ENCODE results near the gene INS.

Gene INS

DNA sequence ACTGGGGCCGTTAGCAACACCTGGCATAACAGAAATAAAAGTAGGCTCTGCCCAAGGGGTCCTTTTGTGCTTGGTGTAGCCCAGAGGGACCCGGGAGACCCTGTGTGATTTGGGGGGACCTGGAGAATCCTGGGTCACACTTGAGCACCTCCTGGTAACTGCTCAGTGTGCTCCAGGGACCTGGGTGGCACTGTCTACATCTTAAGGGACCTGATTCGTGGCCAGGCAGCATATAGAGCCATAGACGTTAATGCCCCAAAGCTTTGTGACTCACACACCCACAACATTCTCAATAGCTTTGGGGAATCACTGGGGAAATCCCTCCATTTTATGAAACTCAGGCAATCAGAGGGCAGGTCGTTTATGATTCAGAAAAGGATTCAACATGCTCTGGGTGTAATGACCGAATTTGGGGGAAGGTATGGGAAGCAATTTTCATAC lies 18.2 kb downstream of the INS start:
- no peaks in the 10 kb centered on the region for H3K36me3 ChIP-seq (ENCODE audit: insufficient read depth, low read length)
- H3K9ac ChIP-seq (ENCODE audit: low read depth, low read length) = no peak overlapping the region
- no peaks in the 10 kb centered on the region for H3K9me3 ChIP-seq (ENCODE audit: control insufficient read depth, insufficient read depth, low read length)
- H3K4me1 ChIP-seq (ENCODE audit: insufficient read depth, low read length) = peaks cover 13% of the 10 kb centered on the region; the same call in 1 of the 2 replicates

DNA sequence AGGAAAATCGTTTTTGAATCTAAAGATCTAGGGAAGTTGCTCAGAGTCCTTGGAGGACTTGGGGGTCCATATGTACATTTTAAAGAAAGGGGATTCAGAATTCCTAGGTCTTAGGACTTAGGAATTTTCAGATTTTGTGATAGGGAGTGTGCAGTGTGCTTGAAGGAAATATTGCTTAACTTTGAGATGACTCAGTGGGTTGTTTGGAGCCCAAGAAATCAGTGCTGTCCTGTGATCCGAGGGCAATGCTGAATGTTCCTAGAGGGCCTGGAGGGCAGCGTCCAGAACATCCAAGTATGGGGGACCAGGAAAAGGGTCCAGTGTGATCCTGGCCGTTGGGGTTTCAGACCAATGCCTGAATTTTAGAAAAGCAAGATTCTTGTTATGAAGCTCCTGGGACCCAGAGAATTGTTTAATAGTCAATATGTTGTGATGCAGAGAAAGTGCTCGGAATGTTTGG lies 18.7 kb downstream of the INS start:
- no peaks in the 10 kb centered on the region for H3K9me3 ChIP-seq (ENCODE audit: control insufficient read depth, insufficient read depth, low read length)
- no peaks in the 10 kb centered on the region for H3K36me3 ChIP-seq (ENCODE audit: insufficient read depth, low read length)
- H3K4me1 ChIP-seq (ENCODE audit: insufficient read depth, low read length) = peaks cover 13% of the 10 kb centered on the region; the same call in 1 of the 2 replicates
- no peak overlapping the region for H3K9ac ChIP-seq (ENCODE audit: low read depth, low read length)

DNA sequence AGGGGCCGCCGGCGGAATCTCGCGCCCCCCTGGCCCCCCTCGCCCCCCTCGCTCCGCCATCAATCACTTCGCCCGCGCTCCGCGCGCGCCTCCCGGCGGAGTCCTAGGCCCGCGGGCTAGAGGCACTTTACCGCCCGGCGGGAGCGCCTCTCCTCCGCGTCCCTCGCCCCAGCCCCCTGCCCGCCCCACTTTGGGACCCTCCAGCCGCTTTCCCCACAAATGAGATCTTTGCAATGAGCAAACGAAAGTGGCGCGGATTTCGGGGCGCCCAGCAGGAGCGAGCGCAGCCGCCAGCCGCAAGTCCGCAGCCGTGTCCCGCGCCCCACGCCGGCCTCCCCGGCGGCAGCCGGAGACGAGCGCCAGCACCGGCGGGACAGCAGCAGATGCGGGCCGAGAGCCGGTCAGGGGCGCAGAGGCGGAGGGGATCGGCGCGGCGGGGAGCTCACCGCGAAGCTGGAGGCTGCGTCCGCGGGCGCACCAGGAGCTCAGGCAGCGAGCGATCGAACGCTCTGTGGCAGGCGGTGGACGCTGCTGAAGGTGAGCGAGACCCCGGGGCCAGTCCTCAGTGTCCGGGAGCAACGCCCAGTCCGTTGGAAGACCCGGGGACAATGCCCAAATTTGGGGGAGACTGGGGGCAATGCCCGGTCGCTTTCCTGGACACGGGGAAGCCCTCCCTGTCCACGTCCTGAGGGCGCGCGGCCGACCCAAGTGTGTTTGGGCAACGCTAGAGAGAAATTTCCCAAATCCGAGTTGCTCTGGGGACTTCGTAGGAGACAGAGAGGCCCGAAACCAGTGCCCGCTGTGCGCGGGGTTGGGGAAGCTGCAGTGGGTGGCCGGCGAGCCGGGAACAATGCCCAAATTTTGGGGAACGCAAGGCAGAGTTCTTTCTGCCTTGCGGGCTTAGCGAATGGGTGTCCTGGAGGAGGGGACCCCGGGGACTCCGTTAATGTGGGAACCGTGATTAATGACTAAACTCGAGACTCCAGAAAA lies 20.3 kb downstream of the INS start:
- Histone ChIP-seq H3K9ac (ENCODE audit: low read depth, low read length) (peak overlapping the region; percentile 11; the same call in 1 of the 2 replicates), H3K36me3 (ENCODE audit: insufficient read depth, low read length) (no peaks in the 10 kb centered on the region), H3K9me3 (ENCODE audit: control insufficient read depth, insufficient read depth, low read length) (no peaks in the 10 kb centered on the region), H3K4me1 (ENCODE audit: insufficient read depth, low read length) (peaks cover 8% of the 10 kb centered on the region; the same call in 1 of the 2 replicates)

DNA sequence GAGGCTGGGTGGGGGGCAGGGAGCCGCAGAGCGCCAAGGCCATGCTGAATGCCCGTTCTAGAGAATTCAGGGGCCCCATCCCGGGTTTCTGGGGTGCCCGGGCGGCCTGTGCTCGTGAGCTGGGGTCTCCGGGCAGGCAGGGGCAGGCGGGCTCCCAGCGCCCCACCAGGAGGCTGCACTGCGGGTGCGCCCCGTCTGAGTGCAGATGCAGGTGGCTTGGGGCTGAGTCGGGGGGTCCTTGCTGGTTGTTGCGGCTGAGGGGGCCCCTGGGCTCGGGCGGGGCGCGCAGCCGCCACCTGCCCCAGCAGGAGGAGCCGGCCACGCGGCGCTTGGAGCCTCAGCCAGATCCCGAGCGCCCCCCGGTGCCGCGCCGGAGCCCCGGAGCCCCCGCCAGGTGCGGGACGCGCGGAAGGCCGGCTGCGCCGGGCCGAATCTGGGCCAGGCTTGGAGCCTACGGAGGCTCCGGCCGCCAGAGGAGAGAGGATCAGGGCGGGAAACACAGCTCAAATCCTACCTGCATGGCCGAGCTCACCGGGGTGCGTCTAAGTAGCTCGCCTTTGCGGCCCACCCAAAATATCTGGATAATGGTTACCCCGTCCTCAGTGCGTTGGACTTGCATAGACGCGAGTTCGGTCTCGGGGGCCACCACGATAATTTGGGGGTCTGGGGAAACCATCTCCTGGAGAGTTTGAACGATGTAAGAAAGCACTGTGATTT lies 21.2 kb downstream of the INS start:
- H3K9me3 ChIP-seq (ENCODE audit: control insufficient read depth, insufficient read depth, low read length) = no peaks in the 10 kb centered on the region
- H3K4me1 ChIP-seq (ENCODE audit: insufficient read depth, low read length) = peaks cover 8% of the 10 kb centered on the region; the same call in 1 of the 2 replicates
- no peaks in the 10 kb centered on the region for H3K36me3 ChIP-seq (ENCODE audit: insufficient read depth, low read length)
- H3K9ac ChIP-seq (ENCODE audit: low read depth, low read length) = peak overlapping the region; percentile 30

DNA sequence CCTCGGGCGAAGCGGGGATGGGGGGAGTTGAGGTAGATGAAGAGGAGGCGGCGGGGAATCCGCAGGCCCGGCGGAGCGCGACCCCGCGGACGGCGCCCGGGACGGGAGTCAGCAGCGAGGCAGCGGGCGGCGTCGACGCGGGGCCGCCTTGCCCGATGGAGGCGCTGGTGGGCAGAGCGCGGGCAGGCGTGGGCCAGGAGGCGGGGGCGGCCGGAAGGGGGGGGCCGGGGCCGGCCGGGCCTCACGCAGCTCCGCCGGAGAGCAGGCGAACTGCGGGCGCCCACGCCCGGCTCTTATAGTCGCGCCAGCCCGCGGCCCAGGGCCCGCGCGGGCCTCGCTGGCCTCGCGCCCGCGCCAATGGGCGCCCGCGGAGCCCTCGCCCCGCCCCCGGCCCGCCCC lies 21.9 kb downstream of the INS start, which contains the start of gene IGF2:
Gene IGF2, minus strand, starts transcription at position 267 of the 399 bp plus-strand sequence. CDS start 3,866 bp downstream, outside the sequence.
- Histone ChIP-seq H3K36me3 (ENCODE audit: insufficient read depth, low read length) (no peaks in the 10 kb centered on the region), H3K4me1 (ENCODE audit: insufficient read depth, low read length) (peaks cover 8% of the 10 kb centered on the region; the same call in 1 of the 2 replicates), H3K9me3 (ENCODE audit: control insufficient read depth, insufficient read depth, low read length) (no peaks in the 10 kb centered on the region), H3K9ac (ENCODE audit: low read depth, low read length) (peak within 1 kb of the TSS; percentile 78)

DNA sequence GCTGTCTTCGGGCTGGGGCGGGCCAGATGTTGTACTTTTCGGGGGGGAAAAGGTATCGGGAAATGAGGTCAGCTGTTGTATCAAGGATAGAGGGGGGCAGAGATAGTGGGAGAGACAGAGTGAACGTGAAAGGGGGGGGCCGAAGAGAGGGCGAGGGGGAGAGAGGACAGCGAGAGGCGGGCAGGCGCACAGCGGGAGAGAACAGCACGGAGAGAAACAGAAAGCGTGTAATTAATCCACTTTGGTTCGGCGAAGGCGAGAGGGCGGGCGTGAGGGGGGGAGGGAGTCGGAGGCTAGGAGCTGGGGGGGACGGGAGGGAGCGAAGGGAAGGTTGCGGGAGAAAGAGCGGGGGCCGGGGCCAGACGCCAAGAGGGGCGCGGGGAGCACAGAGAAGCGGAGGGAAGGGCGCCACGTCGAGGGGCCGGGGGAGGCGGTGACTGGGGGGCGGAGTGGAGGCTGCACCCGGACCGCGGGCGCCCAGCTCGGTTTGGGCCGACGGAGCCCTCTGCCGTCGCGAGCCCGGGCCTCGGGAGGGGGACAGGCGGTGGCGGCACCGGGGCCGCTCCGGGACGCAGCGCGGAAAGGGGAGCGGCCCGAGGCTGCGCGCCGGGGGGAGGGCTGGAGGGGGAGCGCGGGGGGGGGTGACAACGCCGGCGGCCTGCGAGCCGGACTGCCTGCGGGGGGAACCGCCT lies 22.4 kb downstream of the INS start:
- peak overlapping the region; percentile 13; the same call in 1 of the 2 replicates for H3K9ac ChIP-seq (ENCODE audit: low read depth, low read length)
- H3K9me3 ChIP-seq (ENCODE audit: control insufficient read depth, insufficient read depth, low read length) = no peaks in the 10 kb centered on the region
- H3K36me3 ChIP-seq (ENCODE audit: insufficient read depth, low read length) = no peaks in the 10 kb centered on the region
- peaks cover 8% of the 10 kb centered on the region; the same call in 1 of the 2 replicates for H3K4me1 ChIP-seq (ENCODE audit: insufficient read depth, low read length)

DNA sequence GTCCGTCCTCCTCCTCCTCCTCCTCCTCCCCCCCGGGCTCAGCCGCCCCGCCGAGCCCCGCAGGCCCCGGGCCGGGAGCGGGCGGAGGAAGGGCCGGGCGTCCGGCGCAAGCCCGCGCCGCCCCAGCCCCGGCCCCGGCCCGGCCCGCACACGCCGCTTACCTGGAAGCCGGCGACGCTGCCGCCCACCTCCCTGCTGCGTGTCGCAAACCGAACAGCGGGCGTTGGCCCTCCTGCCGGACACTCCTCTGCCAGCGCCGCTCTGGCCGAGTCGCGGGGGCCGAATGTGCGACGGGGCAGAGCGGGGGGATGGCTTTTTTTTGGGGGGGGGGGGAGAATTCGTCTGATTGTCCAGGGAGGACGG lies 23.0 kb downstream of the INS start:
- H3K36me3 ChIP-seq (ENCODE audit: insufficient read depth, low read length) = no peaks in the 10 kb centered on the region
- H3K4me1 ChIP-seq (ENCODE audit: insufficient read depth, low read length) = peaks cover 8% of the 10 kb centered on the region; the same call in 1 of the 2 replicates
- H3K9me3 ChIP-seq (ENCODE audit: control insufficient read depth, insufficient read depth, low read length) = no peaks in the 10 kb centered on the region
- H3K9ac ChIP-seq (ENCODE audit: low read depth, low read length) = peak overlapping the region; percentile 78; the same call in 1 of the 2 replicates

DNA sequence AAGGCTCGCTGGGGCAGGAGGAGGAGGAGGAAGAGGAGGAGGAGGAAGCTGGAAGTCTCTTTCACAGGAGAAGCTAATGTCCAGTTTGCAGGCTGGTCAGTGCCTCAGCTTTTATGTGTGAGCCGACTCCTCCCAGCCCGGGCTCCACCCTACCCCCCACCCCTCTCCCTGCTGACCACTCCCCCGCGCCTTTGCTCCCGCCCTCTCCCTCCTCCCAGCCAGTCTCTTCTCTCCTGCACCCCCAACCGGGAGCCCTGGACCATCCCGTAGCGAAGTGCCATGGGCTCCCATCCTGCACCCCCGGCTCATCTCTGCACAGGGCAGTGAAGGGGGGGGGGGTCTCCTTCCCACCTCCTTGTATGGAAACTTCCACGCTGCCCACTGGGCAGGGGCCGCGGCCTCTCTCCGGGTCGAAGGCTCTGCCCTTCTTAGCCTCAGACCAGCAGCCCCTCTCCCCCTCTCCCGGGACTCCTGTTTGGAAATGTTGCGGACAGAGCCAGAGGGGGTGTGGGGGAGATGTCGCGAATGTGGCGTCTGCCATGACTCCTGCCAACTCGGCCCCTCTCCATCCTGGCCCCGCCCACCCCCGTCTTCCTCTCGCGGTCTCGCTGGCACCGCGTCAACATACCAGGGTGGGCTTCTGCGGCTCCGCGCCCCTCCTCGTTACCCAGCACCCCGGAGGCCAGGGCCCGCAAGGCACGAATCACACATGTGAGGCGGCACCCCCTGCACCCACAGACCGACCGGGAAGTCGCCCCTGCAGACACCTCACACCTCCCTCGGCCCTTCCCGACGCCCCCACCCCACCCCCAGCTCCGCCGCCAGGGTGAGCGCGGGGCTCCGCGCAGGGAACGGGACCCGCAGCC lies 23.6 kb downstream of the INS start:
- Histone ChIP-seq H3K9me3 (ENCODE audit: control insufficient read depth, insufficient read depth, low read length) (no peaks in the 10 kb centered on the region), H3K9ac (ENCODE audit: low read depth, low read length) (peak overlapping the region; percentile 78; the same call in 1 of the 2 replicates), H3K4me1 (ENCODE audit: insufficient read depth, low read length) (peaks cover 2% of the 10 kb centered on the region; the same call in 1 of the 2 replicates), H3K36me3 (ENCODE audit: insufficient read depth, low read length) (no peaks in the 10 kb centered on the region)

DNA sequence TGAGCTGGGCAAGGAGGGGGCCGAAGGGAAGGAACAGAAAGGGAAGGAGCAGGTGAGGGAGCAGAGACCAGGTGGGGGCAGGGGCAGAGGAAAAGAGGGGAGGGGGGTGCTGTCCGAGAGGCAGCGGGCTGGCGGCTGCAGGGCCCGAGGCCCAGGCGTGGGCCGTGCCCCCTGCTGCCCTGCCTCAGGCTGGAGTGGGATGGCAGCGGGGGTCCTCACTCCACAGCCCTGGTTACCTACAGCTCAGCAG lies 24.1 kb downstream of the INS start:
- Histone ChIP-seq H3K9ac (ENCODE audit: low read depth, low read length) (peak overlapping the region; percentile 78; the same call in 1 of the 2 replicates), H3K36me3 (ENCODE audit: insufficient read depth, low read length) (no peaks in the 10 kb centered on the region), H3K9me3 (ENCODE audit: control insufficient read depth, insufficient read depth, low read length) (no peaks in the 10 kb centered on the region), H3K4me1 (ENCODE audit: insufficient read depth, low read length) (no peaks in the 10 kb centered on the region)

DNA sequence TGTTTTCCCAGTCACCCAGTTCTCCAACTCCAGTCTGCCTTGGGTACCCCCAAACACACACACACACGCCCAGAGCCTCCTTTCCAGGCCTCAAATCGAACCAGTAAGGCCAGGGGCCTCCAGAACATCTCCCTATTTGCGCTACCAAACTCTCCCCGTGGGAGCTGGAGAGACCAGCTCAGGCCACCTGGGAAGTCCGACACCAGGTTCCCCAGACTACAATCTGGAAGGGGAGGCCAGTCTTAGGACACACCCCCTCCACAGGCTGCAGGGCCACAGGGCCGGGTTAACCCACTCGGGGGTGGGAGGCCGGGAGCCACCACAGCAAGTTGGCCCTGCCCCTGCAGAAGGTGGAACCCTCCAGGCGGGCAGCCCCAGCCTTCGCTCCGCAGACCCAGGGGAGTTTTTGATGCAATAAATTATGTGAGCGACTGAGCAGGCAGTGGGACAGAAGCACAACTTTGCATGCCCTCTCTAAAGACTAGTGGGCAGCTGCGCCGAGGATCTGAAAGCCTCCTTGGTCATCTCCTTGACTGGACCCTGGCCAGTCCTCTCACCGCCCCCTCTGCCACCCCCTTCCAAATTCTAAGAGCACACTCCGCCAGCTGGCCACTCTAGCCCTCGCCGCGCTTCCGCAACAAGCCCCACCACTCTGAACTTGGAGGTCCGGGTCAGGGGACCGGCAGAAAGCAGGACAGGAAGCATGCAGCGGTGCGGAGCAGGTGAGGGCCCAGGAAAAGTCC lies 24.6 kb downstream of the INS start:
- Histone ChIP-seq H3K9me3 (ENCODE audit: control insufficient read depth, insufficient read depth, low read length) (no peaks in the 10 kb centered on the region), H3K4me1 (ENCODE audit: insufficient read depth, low read length) (no peaks in the 10 kb centered on the region), H3K9ac (ENCODE audit: low read depth, low read length) (peak overlapping the region; percentile 78; the same call in 1 of the 2 replicates), H3K36me3 (ENCODE audit: insufficient read depth, low read length) (no peaks in the 10 kb centered on the region)

DNA sequence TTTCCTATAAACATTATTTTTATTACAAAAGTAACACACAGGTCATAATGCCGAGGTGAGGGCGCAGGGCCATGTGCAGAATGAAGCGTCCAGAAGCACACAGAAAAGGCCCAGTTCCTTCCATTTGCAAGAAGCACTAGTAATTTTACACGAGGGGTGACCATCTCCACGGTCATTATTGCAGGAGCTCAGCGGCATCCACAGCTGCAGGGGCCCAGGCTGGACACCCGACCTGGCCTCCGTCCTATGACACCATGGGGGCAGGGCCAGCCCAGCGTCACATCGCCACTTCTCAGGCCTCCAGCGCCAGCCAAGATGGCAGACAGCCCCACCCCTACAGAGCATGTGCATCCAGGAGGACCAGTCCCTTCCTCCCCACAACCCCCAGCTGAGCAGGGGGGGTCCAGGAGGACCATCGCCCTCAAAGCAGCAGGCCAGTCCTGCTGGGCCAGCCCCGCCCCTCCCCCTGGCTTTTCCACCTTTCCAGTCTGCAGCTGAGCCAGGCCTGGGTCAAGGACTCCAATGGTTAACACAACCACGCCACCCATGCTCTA lies 25.3 kb downstream of the INS start:
- Histone ChIP-seq H3K36me3 (ENCODE audit: insufficient read depth, low read length) (no peaks in the 10 kb centered on the region), H3K9ac (ENCODE audit: low read depth, low read length) (no peak overlapping the region), H3K4me1 (ENCODE audit: insufficient read depth, low read length) (no peaks in the 10 kb centered on the region), H3K9me3 (ENCODE audit: control insufficient read depth, insufficient read depth, low read length) (no peaks in the 10 kb centered on the region)

DNA sequence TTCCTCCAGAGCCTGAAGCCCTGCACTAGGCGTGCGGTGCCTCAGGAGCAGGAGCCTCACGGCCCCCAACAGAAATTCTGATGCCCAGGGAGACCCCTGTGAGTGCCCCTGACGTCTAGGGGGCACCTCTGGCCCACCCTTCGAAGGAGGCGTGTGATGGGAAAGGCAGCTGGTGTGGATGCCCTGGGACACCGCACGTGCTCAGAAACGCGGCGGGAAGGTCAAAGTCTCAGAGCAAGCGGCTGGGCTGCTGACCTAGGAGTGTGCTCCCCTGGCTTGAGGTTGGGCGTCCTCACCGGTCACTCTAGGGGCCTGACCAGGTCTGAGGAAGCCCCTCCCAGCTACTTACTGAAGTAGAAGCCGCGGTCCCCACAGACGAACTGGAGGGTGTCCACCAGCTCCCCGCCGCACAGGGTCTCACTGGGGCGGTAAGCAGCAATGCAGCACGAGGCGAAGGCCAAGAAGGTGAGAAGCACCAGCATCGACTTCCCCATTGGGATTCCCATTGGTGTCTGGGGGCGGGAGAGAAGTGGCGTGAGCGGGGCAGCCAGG lies 25.9 kb downstream of the INS start:
- Histone ChIP-seq H3K9ac (ENCODE audit: low read depth, low read length) (no peak overlapping the region), H3K9me3 (ENCODE audit: control insufficient read depth, insufficient read depth, low read length) (no peaks in the 10 kb centered on the region), H3K36me3 (ENCODE audit: insufficient read depth, low read length) (no peaks in the 10 kb centered on the region), H3K4me1 (ENCODE audit: insufficient read depth, low read length) (no peaks in the 10 kb centered on the region)

All from ES-I3 (cell line).